Mammary epithelial cell (primary cell): ENCODE results near the gene CHRM2.

Experiments used
- EZH2 ChIP-seq: IDR thresholded peaks from 2 replicates; pipeline ENCODE4 v1.6.1; 2012; ENCODE audit warnings: low read length, inconsistent platforms, borderline replicate concordance
- TF ChIP-seq, protein P1 (sequence below), 2 donors: IDR thresholded peaks in 1 of 2; conservative IDR thresholded peaks in 1 of 2; 2 replicates each; pipeline ENCODE4 v1.5.1; 2011 to 2012; ENCODE audit warnings: inconsistent platforms in 2 of 2, low read length in 2 of 2, mild to moderate bottlenecking in 2 of 2, control low read depth in 1 of 2, low read depth in 1 of 2; ENCODE audit not compliant: insufficient read depth in 1 of 2; ENCODE audit errors: extremely low read depth in 1 of 2

DNA sequence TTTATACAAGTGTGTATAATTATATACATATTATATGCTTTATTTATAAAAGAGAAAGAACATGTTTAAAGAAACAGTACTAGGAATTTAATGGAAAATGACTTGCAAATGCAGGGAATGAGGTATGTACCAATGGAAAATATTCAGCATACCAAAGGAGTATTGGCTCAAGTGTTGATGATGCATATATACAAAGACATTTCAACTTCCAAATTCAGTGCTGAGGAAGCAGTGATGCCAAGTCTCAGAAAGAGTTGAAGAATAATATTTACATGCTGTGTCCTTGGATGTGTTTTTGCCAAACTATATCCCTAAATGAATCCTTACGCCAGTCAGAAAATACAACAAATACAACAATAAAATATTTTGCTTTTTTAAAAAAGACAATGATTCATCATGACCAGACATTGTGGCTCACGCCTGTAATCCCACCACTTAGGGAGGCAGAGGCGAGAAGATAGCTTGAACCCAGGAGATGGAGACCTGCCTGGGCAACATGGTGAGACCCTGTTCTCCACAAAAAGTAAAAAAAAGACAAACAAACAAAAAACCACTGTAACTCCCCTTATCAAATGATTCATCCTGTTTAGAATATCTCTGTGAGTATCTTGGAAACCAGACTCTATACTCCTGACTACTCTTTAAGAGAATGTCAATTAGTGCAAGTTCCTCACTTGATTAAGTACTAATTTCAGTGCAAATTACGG is 157.2 kb downstream of the CHRM2 start:
- TF ChIP-seq, protein P1, sequence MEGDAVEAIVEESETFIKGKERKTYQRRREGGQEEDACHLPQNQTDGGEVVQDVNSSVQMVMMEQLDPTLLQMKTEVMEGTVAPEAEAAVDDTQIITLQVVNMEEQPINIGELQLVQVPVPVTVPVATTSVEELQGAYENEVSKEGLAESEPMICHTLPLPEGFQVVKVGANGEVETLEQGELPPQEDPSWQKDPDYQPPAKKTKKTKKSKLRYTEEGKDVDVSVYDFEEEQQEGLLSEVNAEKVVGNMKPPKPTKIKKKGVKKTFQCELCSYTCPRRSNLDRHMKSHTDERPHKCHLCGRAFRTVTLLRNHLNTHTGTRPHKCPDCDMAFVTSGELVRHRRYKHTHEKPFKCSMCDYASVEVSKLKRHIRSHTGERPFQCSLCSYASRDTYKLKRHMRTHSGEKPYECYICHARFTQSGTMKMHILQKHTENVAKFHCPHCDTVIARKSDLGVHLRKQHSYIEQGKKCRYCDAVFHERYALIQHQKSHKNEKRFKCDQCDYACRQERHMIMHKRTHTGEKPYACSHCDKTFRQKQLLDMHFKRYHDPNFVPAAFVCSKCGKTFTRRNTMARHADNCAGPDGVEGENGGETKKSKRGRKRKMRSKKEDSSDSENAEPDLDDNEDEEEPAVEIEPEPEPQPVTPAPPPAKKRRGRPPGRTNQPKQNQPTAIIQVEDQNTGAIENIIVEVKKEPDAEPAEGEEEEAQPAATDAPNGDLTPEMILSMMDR (conservative IDR thresholded peaks at IDR 0.05 in 1 of 2, IDR thresholded peaks at IDR 0.05 in 1 of 2; ENCODE audit: extremely low read depth in 1 of 2, insufficient read depth in 1 of 2, low read depth in 1 of 2, low read length in 2 of 2), result no peak
- no peak for TF ChIP-seq EZH2
